ENCODE data around the gene SLC16A1.
"Not testable (repeated sequence)": the region's sequence is repeated elsewhere in the genome, so short reads cannot be mapped to it uniquely, and the experiment has no call there.

Gene SLC16A1

DNA sequence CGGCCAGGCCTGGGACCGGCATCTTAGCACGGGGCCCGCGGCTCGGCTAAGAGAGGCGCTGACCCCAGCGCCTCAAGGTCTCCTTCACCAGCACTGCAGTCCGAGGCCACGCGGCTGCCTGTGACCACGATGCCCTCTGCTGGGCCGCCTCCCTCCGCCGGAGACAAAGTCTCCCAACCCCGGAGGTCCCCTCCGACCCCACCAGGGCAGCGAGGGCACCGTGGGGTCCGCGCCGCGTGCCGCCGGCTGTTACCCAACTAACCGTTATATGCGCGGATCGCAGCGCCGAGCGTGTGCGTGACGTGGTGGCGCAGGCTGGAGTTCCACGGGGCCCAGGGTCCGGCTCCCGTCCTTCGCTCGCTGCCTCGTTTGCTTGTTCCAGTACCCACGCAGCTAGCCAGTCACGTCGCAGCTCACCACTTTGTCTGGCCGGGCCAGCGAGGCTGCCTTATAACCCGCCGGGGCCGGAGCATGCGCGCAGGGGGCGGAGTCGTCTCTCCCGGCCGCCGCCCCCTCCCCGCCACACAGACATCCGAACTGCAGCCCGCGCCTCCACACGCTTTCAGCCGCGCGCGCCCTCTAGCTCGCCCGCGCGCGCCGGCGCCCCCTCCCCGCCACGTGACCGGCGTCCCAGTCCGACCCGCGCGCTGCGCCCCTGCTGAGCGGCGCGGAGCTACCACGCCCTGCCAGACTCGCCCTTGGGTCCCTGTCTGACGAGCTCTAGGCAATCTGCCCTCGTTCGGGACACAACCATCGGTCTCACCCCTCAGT is at the start of gene SLC16A1:
SLC16A1 (minus strand) TSS at position 424 of the 771 bp plus-strand sequence. CDS start 26,888 bp downstream, outside the sequence.
- ATAC-seq (peak; percentile 74), DNase-seq (peak; percentile 94)

GRCh38 chr1:113003751-113004690 is 48.0 kb upstream of the SLC16A1 start:
- ATAC-seq: no peak
- DNase-seq: no peak

DNA sequence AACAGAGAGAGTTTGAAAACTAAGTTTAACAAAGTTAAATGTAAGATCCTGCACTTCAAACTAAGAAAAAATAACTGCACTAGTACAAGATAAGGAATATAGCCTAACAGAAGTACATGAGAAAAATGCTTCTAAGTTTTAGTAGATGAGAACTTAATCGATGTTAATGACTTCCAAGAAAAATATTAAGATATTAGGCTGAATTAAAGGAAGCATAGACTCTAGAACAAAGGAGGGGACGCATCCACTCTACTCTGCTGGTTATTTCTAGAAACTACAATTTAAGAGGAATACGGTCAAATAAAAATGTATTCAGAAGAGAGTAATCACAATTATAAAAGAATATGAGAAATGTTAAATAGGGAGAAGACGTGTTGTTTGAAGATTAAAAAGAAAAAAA is 46.3 kb upstream of the SLC16A1 start:
- ATAC-seq (no peak), DNase-seq (no peak)

- no peak for DNase-seq
These were observed 42.7 kb upstream of the SLC16A1 start for GRCh38 chr1:112998592-112999235.

GRCh38 chr1:112997781-112998180 is 41.8 kb upstream of the SLC16A1 start:
- ATAC-seq (no peak), DNase-seq (no peak)

More at GRCh38 chr1:112998592-112999235, 42.7 kb upstream of the SLC16A1 start:
- ATAC-seq: no peak

- DNase-seq (no peak), ATAC-seq (no peak)
These were observed 39.9 kb upstream of the SLC16A1 start for GRCh38 chr1:112995890-112996289.

- not testable (repeated sequence) for ATAC-seq, DNase-seq
These were observed 39.0 kb upstream of the SLC16A1 start for GRCh38 chr1:112995021-112995420.

DNA sequence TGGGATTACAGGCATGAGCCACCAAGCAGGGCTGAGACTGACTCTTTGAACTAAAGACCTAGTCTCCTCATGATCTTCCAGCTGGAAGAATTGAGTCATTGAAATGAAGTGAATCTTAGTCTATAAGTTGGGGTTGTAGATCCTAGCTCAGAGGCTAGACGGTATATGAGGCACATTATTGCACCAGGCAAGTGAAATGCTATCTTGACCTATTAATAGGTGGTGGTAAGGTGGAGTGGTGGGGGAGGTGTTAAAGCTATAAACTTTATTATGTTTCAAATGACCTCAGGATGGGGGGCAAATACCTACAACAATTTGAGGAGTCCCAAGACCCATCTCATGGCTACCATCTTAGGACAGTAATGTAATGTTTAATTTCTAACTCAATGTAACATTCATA is 36.8 kb upstream of the SLC16A1 start:
- ATAC-seq (no peak), DNase-seq (no peak)

DNA sequence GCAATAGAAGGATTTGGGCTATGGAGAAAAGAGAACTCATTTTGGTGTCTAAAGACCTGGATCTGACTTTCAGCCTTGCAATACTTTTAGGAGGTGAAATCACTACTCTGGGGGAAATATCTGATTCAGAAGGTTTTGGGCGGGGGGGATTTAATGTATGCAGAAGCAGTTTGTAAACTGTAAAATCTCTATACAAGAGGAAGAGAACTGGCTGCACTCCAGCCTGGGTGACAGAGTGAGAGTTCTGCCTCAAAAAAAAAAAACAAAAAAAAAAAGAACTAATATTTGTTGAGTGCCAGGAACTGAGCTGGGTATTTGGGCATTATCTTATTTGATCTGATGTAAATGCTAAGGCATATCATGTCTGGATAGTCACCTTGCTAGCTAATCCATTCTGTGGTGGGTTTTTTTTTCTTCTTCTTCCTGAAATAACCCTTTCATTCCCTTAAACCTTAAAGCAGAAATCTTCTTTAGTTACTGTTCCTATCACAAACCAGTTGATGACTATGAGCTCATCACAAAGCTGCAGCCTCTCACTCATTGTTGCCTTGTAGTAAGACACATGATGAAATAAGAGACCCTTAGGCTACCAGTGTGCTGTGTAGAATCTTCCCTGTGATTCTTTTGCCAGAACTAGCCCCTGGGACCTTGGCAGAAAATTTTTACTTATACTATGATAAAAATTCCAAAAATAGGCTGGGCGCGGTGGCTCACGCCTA is 35.6 kb upstream of the SLC16A1 start:
- ATAC-seq: no peak

GRCh38 chr1:112990271-112990670 is 34.3 kb upstream of the SLC16A1 start:
- no peak for ATAC-seq
- DNase-seq: no peak

More for the DNA sequence above, 35.6 kb upstream of the SLC16A1 start:
- no peak for DNase-seq

- no peak for DNase-seq
- ATAC-seq: no peak
These were observed 32.4 kb upstream of the SLC16A1 start for GRCh38 chr1:112988367-112988766.

- ATAC-seq (peak; percentile 40), DNase-seq (no peak)
These were observed 29.1 kb upstream of the SLC16A1 start for GRCh38 chr1:112985123-112985522.

- no peak for DNase-seq
- no peak for ATAC-seq
These were observed 27.6 kb upstream of the SLC16A1 start for GRCh38 chr1:112983537-112984131.

GRCh38 chr1:112982853-112983536 is 27.0 kb upstream of the SLC16A1 start:
- DNase-seq (no peak), ATAC-seq (peak; percentile 19)

GRCh38 chr1:112982328-112982727 is 26.3 kb upstream of the SLC16A1 start:
- no peak for ATAC-seq
- DNase-seq: no peak

- not testable (repeated sequence) for ATAC-seq, DNase-seq
These were observed 25.8 kb upstream of the SLC16A1 start for GRCh38 chr1:112981834-112982233.

DNA sequence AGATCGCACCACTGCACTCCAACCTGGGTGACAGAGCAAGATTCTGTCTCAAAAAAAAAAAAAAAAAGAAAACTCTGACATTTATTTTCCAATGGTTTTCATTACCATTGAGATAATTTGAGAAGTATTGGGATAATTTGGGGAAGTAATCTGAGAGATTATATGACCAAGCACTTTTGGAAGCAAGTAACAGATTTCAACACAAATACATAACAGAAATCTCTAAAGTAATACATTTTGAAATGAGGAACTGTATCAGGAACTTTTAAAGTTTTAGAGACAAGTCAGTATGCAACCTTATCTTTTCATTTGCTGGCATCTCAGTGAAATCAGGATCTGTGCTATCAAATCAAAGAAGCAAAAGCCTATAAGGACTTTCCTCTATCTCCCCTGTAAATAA is 25.4 kb upstream of the SLC16A1 start:
- ATAC-seq (no peak), DNase-seq (no peak)

DNA sequence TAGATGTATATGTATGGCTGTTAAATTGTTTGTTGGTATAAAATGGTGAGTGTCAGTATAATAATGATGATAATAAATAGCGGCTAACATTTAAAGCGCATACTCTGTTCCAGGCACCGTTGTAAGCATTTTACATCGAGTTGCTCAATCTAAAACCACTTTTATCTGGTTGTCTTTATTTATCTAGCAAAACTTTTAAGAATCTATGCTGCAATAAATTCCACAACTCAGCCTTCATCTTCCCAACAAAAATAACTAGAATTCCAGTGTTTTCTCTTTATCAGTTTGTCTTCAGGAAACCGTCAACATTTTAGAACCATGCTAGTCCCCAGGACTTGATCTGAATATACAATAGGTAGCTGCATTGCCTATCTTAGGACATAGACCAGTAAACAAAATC is 19.3 kb upstream of the SLC16A1 start:
- DNase-seq (no peak), ATAC-seq (no peak)

DNA sequence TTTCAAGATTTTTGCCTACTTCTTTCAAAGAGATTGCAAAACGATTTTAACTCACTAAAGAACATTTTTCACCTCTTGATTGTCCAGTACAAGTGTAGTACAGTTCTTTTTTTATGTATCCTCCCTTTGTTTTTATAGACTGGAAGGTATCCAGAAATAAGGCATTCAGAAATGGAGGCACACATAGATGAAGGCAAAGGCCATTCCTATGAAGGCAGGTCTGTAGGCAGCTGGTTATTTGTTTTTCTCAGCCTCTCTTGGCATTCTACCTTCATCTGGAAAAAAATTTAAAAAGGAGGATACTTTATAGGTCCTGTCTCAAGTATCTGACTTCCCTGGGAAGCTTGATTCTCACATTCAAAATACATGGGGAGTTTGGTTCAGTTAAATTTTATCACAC is 18.6 kb upstream of the SLC16A1 start:
- ATAC-seq: no peak
- DNase-seq: no peak

DNA sequence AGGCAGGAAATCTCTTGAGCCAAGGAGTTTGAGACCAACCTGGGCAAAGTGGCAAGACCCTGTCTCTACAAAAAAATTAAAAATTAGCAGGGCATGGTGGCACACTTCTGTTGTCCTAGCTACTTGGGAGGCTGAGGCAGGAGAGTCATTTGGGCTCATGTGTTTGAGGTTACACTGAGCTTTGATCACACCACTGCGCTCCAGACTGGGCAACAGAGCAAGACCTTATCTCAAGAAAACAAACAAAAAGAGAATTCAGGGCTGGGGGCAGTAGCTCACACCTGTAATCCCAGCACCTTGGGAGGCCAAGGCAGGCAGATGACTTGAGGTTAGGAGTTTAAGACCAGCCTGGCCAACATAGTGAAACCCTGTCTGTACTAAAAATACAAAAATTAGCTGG is 17.8 kb upstream of the SLC16A1 start:
- ATAC-seq (no peak), DNase-seq (no peak)

GRCh38 chr1:112971006-112971405 is 15.0 kb upstream of the SLC16A1 start:
- ATAC-seq: no peak
- DNase-seq: no peak

All from stimulated activated naive CD8-positive, alpha-beta T cell treated with anti-CD3 and anti-CD28 coated beads, Interleukin-15, Interleukin-2, amounts not matched to agents 100 U/mL and 50 U/mL, for 24 hours (primary cell).